Psoas muscle (tissue), 8 donors: ENCODE results near the gene BAIAP2. TPM values are rescaled to one million over a fixed set of nuclear protein-coding genes. Genes with fewer than 3 reads are reported as not detected.

Experiments used
- ATAC-seq, 4 donors: fragments of 200-7000 bp; cut with Tn5 transposase; one replicate each; pipeline ENCODE4 v1.9.1; 2020; ENCODE audit warnings: moderate library complexity in 3 of 4, mild to moderate bottlenecking in 2 of 4
- DNase-seq, 2 donors: peaks; one replicate each; pipeline ENCODE4 v3.0.0-alpha.2; 2020
- H3K27ac ChIP-seq: fragments of 200-600 bp; one replicate; pipeline ENCODE4 v1.8.0; 2022
- H3K27me3 ChIP-seq, 3 donors: fragments of 200-600 bp in 1 of 3; one replicate each; pipeline versions ENCODE4 v1.6.1 to v1.8.0; 2013 to 2022; ENCODE audit warnings: low read length in 2 of 3, mild to moderate bottlenecking in 2 of 3, moderate library complexity in 1 of 3; ENCODE audit not compliant: insufficient read depth in 3 of 3
- H3K36me3 ChIP-seq, 2 donors: fragments of 200-600 bp in 1 of 2; one replicate each; pipeline versions ENCODE4 v1.6.1 to v1.8.0; 2013 to 2022; ENCODE audit warnings: low read depth in 1 of 2, mild to moderate bottlenecking in 1 of 2, moderate library complexity in 1 of 2; ENCODE audit not compliant: insufficient read depth in 1 of 2
- H3K4me1 ChIP-seq: fragments of 200-600 bp; one replicate; pipeline ENCODE4 v1.8.0; 2022
- H3K4me3 ChIP-seq: fragments of 200-600 bp; one replicate; pipeline ENCODE4 v1.8.0; 2022; ENCODE audit warnings: mild to moderate bottlenecking
- H3K9me3 ChIP-seq: fragments of 200-600 bp; one replicate; pipeline ENCODE4 v1.8.0; 2022
- WGBS, 3 donors: extraction: QIAGEN DNeasy Blood & Tissue Kit; methylation state at CpG; one replicate each; pipeline versions ENCODE4 v1.1.6 to v1.1.7; 2013; 5-methylcytosine and 5-hydroxymethylcytosine counted together
- intact Hi-C, 2 donors: fragments of 100-400 bp; cut with DNase I; formaldehyde crosslinking; loops; one replicate each; pipeline versions ENCODE4 v1.11.0 to v1.14.2; 2022
- polyA plus RNA-seq, 3 donors: library from polyadenylated mRNA; stranded (reverse); fragments of 200-250 nt; gene quantifications; one replicate each; pipeline ENCODE4 v1.2.3, GENCODE V29; 2013
- total RNA-seq, 4 donors: library from RNA; stranded (reverse); fragmentation: NEBNext Ultra II Directional in 2 of 4; extraction: Animal tissue kit (Norgen Biotek cat#: 25700) in 2 of 4; gene quantifications; one replicate each; pipeline versions ENCODE4 v1.2.1 to v1.2.4, GENCODE V29; 2021 to 2023
- TF ChIP-seq, protein P1 (sequence below): fragments of 200-600 bp; IDR thresholded peaks from one replicate; pipeline ENCODE4 v1.8.0; 2022; ENCODE audit warnings: antibody characterized with exemption
- donor health status: healthy with polysubstance abuse.
- donor health status: DM: no; HTN: no; CAD: no; lungs with moderate emphysema.
- donor health status: Bipolar disorder and iron deficiency.
- donor health status: healthy.
- donor health status: DM: yes; HTN: yes; CAD: no.
- donor health status: DM: no; HTN: no; CAD: no.
- donor health status: DM: no; HTN: no; CAD: no.
- donor health status: DM: yes; HTN: yes; CAD: no.

BAIAP2 gene
- total and polyA plus RNA-seq, 7 donors = 3.9 to 28.9 (median 8.6) TPM

DNA sequence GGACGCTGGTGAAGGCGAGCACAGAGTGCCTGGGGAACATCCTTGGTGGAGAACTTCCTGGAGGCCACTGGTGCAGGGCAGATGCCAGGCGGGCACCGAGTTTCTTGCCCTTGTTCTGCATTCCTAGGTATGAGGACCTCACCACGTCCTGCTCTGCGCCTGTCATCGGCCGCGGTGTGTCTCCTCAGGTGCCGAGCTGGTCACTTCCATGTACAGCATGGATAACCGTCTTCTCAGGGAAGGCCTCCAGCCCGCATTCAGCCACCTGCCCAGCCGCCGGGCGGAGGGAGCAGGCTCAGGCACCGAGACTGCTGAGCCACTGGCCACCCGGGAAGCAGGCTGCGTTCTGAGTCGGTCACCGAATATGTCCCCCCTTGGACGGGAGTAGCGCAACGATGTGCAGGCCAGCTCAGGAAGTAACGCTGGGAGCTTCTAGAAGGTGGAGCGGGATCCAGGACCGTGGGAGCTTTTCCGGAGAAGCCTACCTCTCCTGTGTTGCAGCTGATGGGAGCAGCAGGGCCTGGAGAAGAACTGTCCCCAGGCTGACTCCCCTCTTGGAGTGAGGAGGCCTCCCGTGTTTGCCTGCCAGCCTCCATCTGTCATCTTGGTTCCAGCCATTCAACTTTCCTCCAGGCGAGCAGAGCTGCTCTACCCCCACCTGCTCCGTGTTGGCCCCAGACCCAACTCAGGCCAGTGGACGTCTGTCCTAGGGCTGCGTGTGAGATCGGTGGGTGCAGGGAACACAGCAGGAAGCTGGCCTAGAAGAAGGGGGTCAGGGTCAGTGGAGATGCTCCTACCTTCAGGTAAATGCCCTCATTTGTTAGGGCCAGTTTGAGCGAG is 2.1 kb upstream of the BAIAP2 start:
- WGBS, 3 donors = 84 to 89% (median 85%) methylated on average over 33 to 34 of the region's 34 CpGs

DNA sequence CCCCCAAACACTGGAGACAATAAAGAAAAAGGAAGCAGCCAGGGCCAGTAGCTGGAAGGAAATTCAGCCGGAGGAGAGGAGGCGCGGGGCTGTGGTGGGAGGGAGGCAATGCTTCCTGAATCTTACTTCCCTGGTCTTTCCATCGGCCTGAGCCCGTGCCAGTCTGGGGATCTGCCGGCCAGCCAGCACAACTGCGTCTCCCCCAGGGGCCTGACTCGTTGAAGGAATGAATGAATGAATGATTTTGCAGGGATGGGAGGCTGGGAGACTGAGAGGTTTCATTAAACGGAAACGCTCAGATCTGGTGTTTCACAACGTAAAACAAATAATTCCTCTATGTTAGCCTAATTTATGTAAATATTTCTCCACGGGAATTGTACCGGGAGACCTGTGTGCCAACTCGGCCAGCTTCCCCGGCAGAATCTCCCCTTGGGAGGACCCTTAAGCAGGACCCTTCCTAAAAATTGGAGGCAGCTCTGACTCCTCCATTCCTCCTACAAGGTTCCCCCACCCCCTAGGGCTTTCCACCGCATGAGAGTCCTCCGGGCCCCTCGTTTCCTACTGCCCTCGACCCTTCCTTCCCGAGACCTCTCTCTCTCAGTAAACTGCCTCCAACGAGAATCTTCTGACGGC is 1.3 kb upstream of the BAIAP2 start:
- TF ChIP-seq, protein P1, sequence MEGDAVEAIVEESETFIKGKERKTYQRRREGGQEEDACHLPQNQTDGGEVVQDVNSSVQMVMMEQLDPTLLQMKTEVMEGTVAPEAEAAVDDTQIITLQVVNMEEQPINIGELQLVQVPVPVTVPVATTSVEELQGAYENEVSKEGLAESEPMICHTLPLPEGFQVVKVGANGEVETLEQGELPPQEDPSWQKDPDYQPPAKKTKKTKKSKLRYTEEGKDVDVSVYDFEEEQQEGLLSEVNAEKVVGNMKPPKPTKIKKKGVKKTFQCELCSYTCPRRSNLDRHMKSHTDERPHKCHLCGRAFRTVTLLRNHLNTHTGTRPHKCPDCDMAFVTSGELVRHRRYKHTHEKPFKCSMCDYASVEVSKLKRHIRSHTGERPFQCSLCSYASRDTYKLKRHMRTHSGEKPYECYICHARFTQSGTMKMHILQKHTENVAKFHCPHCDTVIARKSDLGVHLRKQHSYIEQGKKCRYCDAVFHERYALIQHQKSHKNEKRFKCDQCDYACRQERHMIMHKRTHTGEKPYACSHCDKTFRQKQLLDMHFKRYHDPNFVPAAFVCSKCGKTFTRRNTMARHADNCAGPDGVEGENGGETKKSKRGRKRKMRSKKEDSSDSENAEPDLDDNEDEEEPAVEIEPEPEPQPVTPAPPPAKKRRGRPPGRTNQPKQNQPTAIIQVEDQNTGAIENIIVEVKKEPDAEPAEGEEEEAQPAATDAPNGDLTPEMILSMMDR = no peak
- DNase-seq (peak in 1 of 2 donors; percentile 53), ATAC-seq (no peak)
- Histone ChIP-seq H3K36me3 (no peaks in the 10 kb centered on the region), H3K27me3 (peaks cover 0 to 8% (median 4%) of the 10 kb centered on the region in 3 donors), H3K4me1 (peaks cover 18% of the 10 kb centered on the region), H3K27ac (no peak overlapping the region), H3K4me3 (peak overlapping the region; percentile 70), H3K9me3 (no peaks in the 10 kb centered on the region)
- 38 to 48% (median 46%) methylated on average over 22 of the region's 22 CpGs for WGBS, 3 donors
- intact Hi-C loops = no loop called here

More for the DNA sequence above, 2.1 kb upstream of the BAIAP2 start:
- Histone ChIP-seq H3K27me3 (peaks cover 0 to 12% (median 12%) of the 10 kb centered on the region in 3 donors), H3K27ac (no peak overlapping the region), H3K9me3 (no peaks in the 10 kb centered on the region), H3K36me3 (no peaks in the 10 kb centered on the region), H3K4me3 (no peak overlapping the region), H3K4me1 (peaks cover 10% of the 10 kb centered on the region)
- intact Hi-C loops = no loop called here
- no peak for ATAC-seq
- DNase-seq = peak; percentile 17 to 57
- TF ChIP-seq, protein P1 = no peak

DNA sequence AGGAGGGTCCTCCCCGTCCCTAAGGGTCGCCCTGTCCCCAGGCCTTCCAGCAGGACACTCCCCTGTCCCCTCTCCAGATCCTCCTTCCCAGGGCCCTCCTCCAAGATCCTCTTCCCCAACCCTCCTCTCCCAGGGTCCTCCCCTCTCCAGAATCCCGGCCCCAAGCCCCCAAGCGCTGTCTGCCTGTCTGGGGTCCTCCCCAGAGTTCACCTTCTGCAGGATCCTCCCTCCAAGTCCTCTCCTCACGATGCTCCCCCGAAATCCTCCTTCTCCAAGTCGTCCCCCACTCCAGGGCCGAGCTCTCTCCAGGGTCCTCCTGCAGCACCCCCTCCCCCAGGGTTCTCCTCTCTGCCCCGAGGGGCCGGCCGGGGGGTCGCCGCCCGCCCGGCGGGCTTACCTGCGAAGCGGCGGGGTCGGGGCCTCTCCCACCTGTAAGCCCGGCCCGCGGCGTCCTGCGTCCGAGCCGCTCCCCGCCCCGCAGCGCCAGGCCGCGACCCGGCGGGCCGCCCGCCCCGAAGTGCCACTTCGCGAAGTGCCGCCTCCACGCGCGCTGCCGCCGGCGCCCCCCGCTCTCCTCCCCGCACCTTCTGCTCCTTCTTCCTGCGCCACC is 678 bp upstream of the BAIAP2 start:
- H3K9me3 ChIP-seq = no peaks in the 10 kb centered on the region
- H3K27ac ChIP-seq = no peak overlapping the region
- WGBS, 3 donors = 5 to 9% (median 5%) methylated on average over 20 to 49 of the region's 49 CpGs
- DNase-seq (no peak), ATAC-seq (peak; percentile 4 to 15 (median 10))
- no peaks in the 10 kb centered on the region for H3K36me3 ChIP-seq
- H3K4me1 ChIP-seq = peaks cover 23% of the 10 kb centered on the region
- peak overlapping the region; percentile 70 for H3K4me3 ChIP-seq
- H3K27me3 ChIP-seq = peaks cover 0 to 8% (median 0%) of the 10 kb centered on the region in 3 donors
- TF ChIP-seq, protein P1 = no peak
- intact Hi-C loops = no loop called here

DNA sequence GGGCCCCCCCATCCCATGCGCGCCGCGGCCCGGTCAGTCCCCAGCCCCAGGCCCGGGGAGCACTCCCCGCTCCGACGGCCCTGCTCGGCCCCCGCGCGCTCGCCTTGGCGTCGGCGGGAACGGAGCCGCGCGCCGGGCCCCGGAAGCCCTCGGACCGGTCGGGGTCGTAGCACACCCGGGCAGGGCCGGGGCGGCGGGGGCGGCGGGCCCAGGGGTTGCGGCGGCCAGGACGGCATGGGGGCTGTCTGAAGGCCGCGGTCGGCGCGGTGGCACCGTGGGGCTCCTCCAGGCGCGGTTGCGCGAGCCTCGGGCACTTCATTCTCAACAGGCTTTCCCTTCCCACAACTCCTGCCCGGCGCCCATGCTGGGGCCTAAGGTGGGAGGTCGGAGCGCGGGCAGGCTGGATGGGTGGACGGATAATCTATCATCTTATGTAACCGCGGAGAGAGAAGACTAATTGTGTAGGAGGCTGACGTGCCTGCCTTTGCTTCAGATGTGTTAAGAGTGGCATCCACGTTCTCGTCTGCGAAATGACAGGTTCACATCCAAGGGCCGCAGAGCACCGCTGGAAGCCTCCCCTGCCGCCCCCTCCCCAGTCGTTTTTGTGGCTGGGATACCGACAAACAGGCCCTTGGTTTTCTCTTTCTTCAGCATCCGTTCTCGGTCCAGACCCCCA is 708 bp downstream of the BAIAP2 start:
- peak in 1 of 2 donors; percentile 63 for DNase-seq
- no peaks in the 10 kb centered on the region for H3K36me3 ChIP-seq
- 22 to 47% (median 29%) methylated on average over 28 to 66 of the region's 66 CpGs for WGBS, 3 donors
- peak overlapping the region; percentile 70 for H3K4me3 ChIP-seq
- peaks cover 27% of the 10 kb centered on the region for H3K4me1 ChIP-seq
- H3K9me3 ChIP-seq = no peaks in the 10 kb centered on the region
- no peak for ATAC-seq
- TF ChIP-seq, protein P1 = no peak
- peaks cover 0 to 6% (median 0%) of the 10 kb centered on the region in 3 donors for H3K27me3 ChIP-seq
- intact Hi-C loops = loop anchor here (5.0 kb wide), 1 partner anchor 47 kb away; no protein-coding TSS in a partner anchor
- H3K27ac ChIP-seq = no peak overlapping the region
